Hepatocyte (in vitro differentiated cells): ENCODE measurements around the gene SUPT3H. TPM values are rescaled to one million over a fixed set of nuclear protein-coding genes. Genes with fewer than 3 reads are reported as not detected.

Experiments
- DNase-seq: peaks from one replicate; pipeline ENCODE4 v3.0.0-alpha.2; 2016; ENCODE audit warnings: low spot score
- H2AFZ ChIP-seq: fragments of 200-600 bp; sonication (generic); 2 replicates; pipeline ENCODE4 v1.6.0; 2016; ENCODE audit warnings: antibody characterized with exemption, mild to moderate bottlenecking
- H3K27ac ChIP-seq: fragments of 200-600 bp; sonication (generic); 2 replicates; pipeline ENCODE4 v1.5.1; 2016; ENCODE audit warnings: mild to moderate bottlenecking
- H3K27me3 ChIP-seq: fragments of 200-600 bp; sonication (generic); 2 replicates; pipeline ENCODE4 v1.6.1; 2016
- H3K36me3 ChIP-seq: fragments of 200-600 bp; sonication (generic); replicated peaks from 2 replicates; pipeline ENCODE4 v1.5.1; 2016; ENCODE audit warnings: low read depth; ENCODE audit not compliant: insufficient read depth
- H3K4me1 ChIP-seq: fragments of 200-600 bp; sonication (generic); 2 replicates; pipeline ENCODE4 v1.5.1; 2016; ENCODE audit warnings: mild to moderate bottlenecking, moderate library complexity; ENCODE audit not compliant: insufficient read depth
- H3K4me2 ChIP-seq: fragments of 200-600 bp; sonication (generic); 2 replicates; pipeline ENCODE4 v1.6.0; 2016
- H3K4me3 ChIP-seq: fragments of 200-600 bp; sonication (generic); 2 replicates; pipeline ENCODE4 v1.5.1; 2016; ENCODE audit warnings: mild to moderate bottlenecking
- H3K79me2 ChIP-seq: fragments of 200-600 bp; sonication (generic); 2 replicates; pipeline ENCODE4 v1.6.0; 2017; ENCODE audit warnings: mild to moderate bottlenecking
- H3K9me2 ChIP-seq: fragments of 200-600 bp; sonication (generic); replicated peaks from 2 replicates; pipeline ENCODE4 v1.6.0; 2017; ENCODE audit warnings: mild to moderate bottlenecking; ENCODE audit not compliant: insufficient read depth
- H3K9me3 ChIP-seq: fragments of 200-600 bp; sonication (generic); 2 replicates; pipeline ENCODE4 v1.5.1; 2016; ENCODE audit warnings: low read depth, mild to moderate bottlenecking
- H4K20me1 ChIP-seq: fragments of 200-600 bp; sonication (generic); 2 replicates; pipeline ENCODE4 v1.6.0; 2016; ENCODE audit warnings: mild to moderate bottlenecking; ENCODE audit not compliant: insufficient read depth, poor library complexity, severe bottlenecking
- CTCF ChIP-seq: fragments of 200-600 bp; sonication (generic); IDR thresholded peaks from 2 replicates; pipeline ENCODE4 v1.5.1; 2016; ENCODE audit warnings: antibody characterized with exemption, mild to moderate bottlenecking; ENCODE audit not compliant: poor library complexity
- EZH2 ChIP-seq: fragments of 200-600 bp; sonication (generic); IDR thresholded peaks from 2 replicates; pipeline ENCODE4 v1.6.1; 2016; ENCODE audit warnings: antibody characterized with exemption, mild to moderate bottlenecking, borderline replicate concordance
- EZH2phosphoT487 ChIP-seq: fragments of 200-600 bp; sonication (generic); IDR thresholded peaks from one replicate; pipeline ENCODE4 v1.6.1; 2018; ENCODE audit warnings: antibody characterized with exemption, mild to moderate bottlenecking, low read depth, moderate library complexity; ENCODE audit not compliant: unreplicated experiment, severe bottlenecking
- WGBS: methylation state at CpG from one replicate; pipeline ENCODE4 v1.1.6; 2016; ENCODE audit warnings: low lambda C conversion rate; ENCODE audit errors: missing lambda C conversion rate; 5-methylcytosine and 5-hydroxymethylcytosine counted together
- polyA plus RNA-seq: library from polyadenylated mRNA; unstranded; fragments of >200 nt; fragmentation: Nextera tagmentation; extraction: Ambion mirVana; gene quantifications from 2 replicates; pipeline ENCODE4 v1.2.1, GENCODE V29; 2016
- total RNA-seq: library from RNA; depleted of rRNA; stranded (reverse); fragments of >200 nt; gene quantifications from 2 replicates; pipeline ENCODE4 v1.2.3, GENCODE V29; 2014

The SUPT3H gene
- total and polyA plus RNA-seq, 2 experiments from 2014 or later = 6.8 to 7.7 TPM

- TF ChIP-seq CTCF (no peak), EZH2phosphoT487 (no peak), EZH2 (no peak)
- H3K36me3 ChIP-seq = no peaks in the 10 kb centered on the region
- no peak overlapping the region for H3K4me3 ChIP-seq
- H3K9me2 ChIP-seq = no peaks in the 10 kb centered on the region
- peaks cover 6% of the 10 kb centered on the region for H3K4me1 ChIP-seq
- no peak for DNase-seq
- H3K79me2 ChIP-seq = no peaks in the 10 kb centered on the region
- 88% methylated on average over 3 of the region's 3 CpGs for WGBS
- H4K20me1 ChIP-seq = no peaks in the 10 kb centered on the region
- H3K9me3 ChIP-seq = no peaks in the 10 kb centered on the region
- no peak overlapping the region for H3K4me2 ChIP-seq
- no peak overlapping the region for H3K27ac ChIP-seq
- H2AFZ ChIP-seq = no peak overlapping the region
- no peaks in the 10 kb centered on the region for H3K27me3 ChIP-seq
Observed at GRCh38 chr6:44921798-44922197, 455.9 kb downstream of the SUPT3H start.

DNA sequence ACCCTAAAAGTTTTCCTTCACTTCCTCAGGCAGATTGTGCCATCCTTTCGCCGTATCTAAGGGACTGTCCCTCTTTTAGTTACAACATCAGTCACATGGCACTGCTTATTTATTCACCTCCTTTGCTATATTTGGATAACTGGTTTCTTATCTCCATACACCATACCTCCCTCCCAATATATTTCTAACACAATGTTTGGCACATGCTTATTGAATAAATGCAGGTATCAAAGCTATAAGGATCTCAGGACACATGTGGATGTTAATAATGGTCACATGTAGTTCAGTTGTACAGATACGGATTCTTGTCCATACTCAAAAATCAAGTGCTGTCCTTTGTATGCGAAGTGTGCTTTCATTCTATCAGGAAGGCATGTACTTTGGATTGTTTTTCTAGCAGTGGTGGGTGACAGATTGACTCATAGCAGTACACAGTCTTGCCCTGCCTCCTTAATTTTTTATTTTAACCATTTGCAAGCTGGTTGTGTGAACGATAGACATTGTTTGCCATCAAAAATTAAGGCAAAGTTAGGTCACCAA is 456.7 kb downstream of the SUPT3H start:
- Histone ChIP-seq H3K4me2 (no peak overlapping the region), H3K4me3 (no peak overlapping the region), H3K27ac (no peak overlapping the region), H3K9me3 (no peaks in the 10 kb centered on the region), H2AFZ (no peak overlapping the region), H3K36me3 (no peaks in the 10 kb centered on the region), H3K79me2 (no peaks in the 10 kb centered on the region), H3K9me2 (no peaks in the 10 kb centered on the region), H3K4me1 (peaks cover 6% of the 10 kb centered on the region), H4K20me1 (no peaks in the 10 kb centered on the region), H3K27me3 (no peaks in the 10 kb centered on the region)
- WGBS = 65% methylated on average over 5 of the region's 5 CpGs
- TF ChIP-seq EZH2phosphoT487 (no peak), EZH2 (no peak), CTCF (no peak)
- DNase-seq = peak; percentile 5

GRCh38 chr6:44918671-44919296 is 458.9 kb downstream of the SUPT3H start:
- DNase-seq = no peak
- TF ChIP-seq CTCF (no peak), EZH2 (no peak), EZH2phosphoT487 (no peak)
- no peaks in the 10 kb centered on the region for H3K79me2 ChIP-seq
- no peak overlapping the region for H3K27ac ChIP-seq
- 71% methylated on average over 6 of the region's 6 CpGs for WGBS
- H3K4me2 ChIP-seq = no peak overlapping the region
- H4K20me1 ChIP-seq = no peaks in the 10 kb centered on the region
- peaks cover 6% of the 10 kb centered on the region for H3K4me1 ChIP-seq
- no peaks in the 10 kb centered on the region for H3K27me3 ChIP-seq
- no peaks in the 10 kb centered on the region for H3K9me3 ChIP-seq
- H3K36me3 ChIP-seq = no peaks in the 10 kb centered on the region
- no peaks in the 10 kb centered on the region for H3K9me2 ChIP-seq
- no peak overlapping the region for H2AFZ ChIP-seq
- no peak overlapping the region for H3K4me3 ChIP-seq
